H1 (cell line): ENCODE measurements around the gene CCL22. TPM values are rescaled to one million over a fixed set of nuclear protein-coding genes. Genes with fewer than 3 reads are reported as not detected.

Experiments used
- CTCF ChIA-PET: fragments of 300-600 bp; sonication (Branson Sonifier 250); formaldehyde crosslinking; loops from one replicate; lab custom pipeline; 2021; ENCODE audit not compliant: partially characterized antibody; lab: Charles Lee
- POLR2A ChIA-PET: fragments of 300-600 bp; sonication (Branson Sonifier 250); formaldehyde crosslinking; loops from one replicate; lab custom pipeline; 2021; ENCODE audit warnings: inconsistent platforms; ENCODE audit not compliant: partially characterized antibody; lab: Charles Lee
- DNase-seq, 2 experiments: peaks; one replicate each; pipeline versions ENCODE4 v3.0.0 to v3.0.0-alpha.2; 2010 to 2022; ENCODE audit warnings: low spot score in 2 of 2, low read depth in 1 of 2, mixed read lengths in 1 of 2
- FAIRE-seq: peaks from 2 replicates; lab custom pipeline; 2011; peaks lifted over from hg19 to GRCh38; lab: Jason Lieb, UNC
- H2AFZ ChIP-seq: 2 replicates; pipeline ENCODE4 v1.8.1; 2012; ENCODE audit warnings: low read length, inconsistent platforms
- H2AK5ac ChIP-seq: 2 replicates; pipeline ENCODE4 v1.6.1; 2013; ENCODE audit warnings: low read depth, low read length
- H2BK120ac ChIP-seq: replicated peaks from 2 replicates; pipeline ENCODE3; 2013; ENCODE audit warnings: low read depth, low read length, inconsistent platforms
- H2BK12ac ChIP-seq: 2 replicates; pipeline ENCODE4 v1.6.1; 2013; ENCODE audit warnings: low read depth, low read length
- H2BK15ac ChIP-seq: 2 replicates; pipeline ENCODE4 v1.6.1; 2013; ENCODE audit warnings: low read length
- H2BK20ac ChIP-seq: 2 replicates; pipeline ENCODE4 v1.6.1; 2013; ENCODE audit warnings: low read length
- H2BK5ac ChIP-seq: 2 replicates; pipeline ENCODE4 v1.6.1; 2013; ENCODE audit warnings: low read depth, low read length
- H3K14ac ChIP-seq: 2 replicates; pipeline ENCODE4 v1.6.1; 2013; ENCODE audit warnings: inconsistent platforms; ENCODE audit not compliant: insufficient read length
- H3K18ac ChIP-seq: 2 replicates; pipeline ENCODE4 v1.6.1; 2013; ENCODE audit warnings: low read length; ENCODE audit errors: extremely low read depth
- H3K23ac ChIP-seq: 2 replicates; pipeline ENCODE4 v1.6.1; 2013; ENCODE audit warnings: inconsistent platforms; ENCODE audit not compliant: insufficient read length
- H3K23me2 ChIP-seq: 2 replicates; pipeline ENCODE4 v1.6.1; 2013; ENCODE audit warnings: low read depth, low read length
- H3K27ac ChIP-seq: 2 replicates; pipeline ENCODE4 v1.6.1; 2011; ENCODE audit warnings: low read depth, low read length, inconsistent platforms
- H3K27me3 ChIP-seq, 4 experiments: replicated peaks in 1 of 4; 1 replicate in 1 of 4; 2 replicates in 3 of 4; pipeline versions ENCODE4 v1.6.1 to v1.8.1; 2011 to 2013; ENCODE audit warnings: low read length in 3 of 4, mild to moderate bottlenecking in 3 of 4, inconsistent platforms in 2 of 4, mixed read lengths in 2 of 4, moderate library complexity in 1 of 4; ENCODE audit not compliant: control insufficient read depth in 3 of 4, insufficient read depth in 3 of 4; ENCODE audit errors: extremely low read depth in 1 of 4
- H3K36me3 ChIP-seq, 4 experiments: 2 replicates each; pipeline versions ENCODE4 v1.6.1 to v1.8.1; 2011 to 2013; ENCODE audit warnings: mild to moderate bottlenecking in 4 of 4, low read length in 3 of 4, moderate library complexity in 2 of 4, control low read depth in 1 of 4, inconsistent platforms in 1 of 4; ENCODE audit not compliant: insufficient read depth in 4 of 4, control insufficient read depth in 2 of 4
- H3K4ac ChIP-seq: replicated peaks from 2 replicates; pipeline ENCODE3; 2013; ENCODE audit warnings: low read length, low read depth, mixed read lengths, inconsistent platforms; ENCODE audit not compliant: insufficient read length
- H3K4me1 ChIP-seq, 4 experiments: replicated peaks in 1 of 4; 1 replicate in 1 of 4; 2 replicates in 3 of 4; pipeline versions ENCODE4 v1.6.1 to v1.8.1; 2011 to 2013; ENCODE audit warnings: low read length in 3 of 4, inconsistent platforms in 2 of 4, mixed read lengths in 1 of 4; ENCODE audit not compliant: insufficient read depth in 4 of 4, control insufficient read depth in 3 of 4
- H3K4me2 ChIP-seq, 2 experiments: 2 replicates each; pipeline versions ENCODE4 v1.6.1 to v1.8.1; 2011 to 2013; ENCODE audit warnings: low read depth in 2 of 2, low read length in 2 of 2, control low read depth in 1 of 2, inconsistent platforms in 1 of 2, mild to moderate bottlenecking in 1 of 2; ENCODE audit not compliant: insufficient read depth in 1 of 2
- H3K4me3 ChIP-seq, 4 experiments: fragments of 200-600, 300-600 bp in 1 of 4; sonication (generic), shearing (Covaris generic), sonication (Bioruptor Twin) in 1 of 4; 2 replicates each; pipeline versions ENCODE4 v1.5.1 to v1.8.1; 2011 to 2016; ENCODE audit warnings: low read length in 4 of 4, low read depth in 3 of 4, control low read depth in 2 of 4, inconsistent platforms in 2 of 4, mild to moderate bottlenecking in 2 of 4, mixed read lengths in 1 of 4, moderate library complexity in 1 of 4; ENCODE audit not compliant: insufficient read depth in 2 of 4; ENCODE audit errors: extremely low read depth in 1 of 4
- H3K56ac ChIP-seq: replicated peaks from 2 replicates; pipeline ENCODE3; 2013; ENCODE audit warnings: low read depth, mild to moderate bottlenecking, mixed read lengths, low read length, inconsistent platforms; ENCODE audit not compliant: insufficient read length
- H3K79me1 ChIP-seq: 2 replicates; pipeline ENCODE4 v1.6.1; 2013; ENCODE audit warnings: low read depth, low read length, control low read depth
- H3K79me2 ChIP-seq, 2 experiments: 2 replicates each; pipeline versions ENCODE4 v1.6.1 to v1.8.1; 2012 to 2013; ENCODE audit warnings: low read length in 2 of 2, mild to moderate bottlenecking in 2 of 2, inconsistent platforms in 1 of 2; ENCODE audit not compliant: insufficient read depth in 2 of 2, control insufficient read depth in 1 of 2
- H3K9ac ChIP-seq, 4 experiments: replicated peaks in 1 of 4; 1 replicate in 1 of 4; 2 replicates in 3 of 4; pipeline versions ENCODE4 v1.6.1 to v1.8.1; 2011 to 2013; ENCODE audit warnings: low read depth in 3 of 4, low read length in 3 of 4, control low read depth in 2 of 4, mild to moderate bottlenecking in 2 of 4, moderate library complexity in 2 of 4, inconsistent platforms in 1 of 4; ENCODE audit errors: extremely low read depth in 1 of 4
- H3K9me3 ChIP-seq, 2 experiments: 2 replicates each; pipeline versions ENCODE4 v1.6.1 to v1.8.1; 2012 to 2013; ENCODE audit warnings: mild to moderate bottlenecking in 2 of 2, moderate library complexity in 2 of 2, control low read depth in 1 of 2, inconsistent platforms in 1 of 2, low read depth in 1 of 2, low read length in 1 of 2, mixed read lengths in 1 of 2; ENCODE audit not compliant: insufficient read depth in 2 of 2
- H4K20me1 ChIP-seq, 2 experiments: replicated peaks in 1 of 2; 2 replicates each; pipeline versions ENCODE3 to v1.8.1; 2011 to 2013; ENCODE audit warnings: inconsistent platforms in 2 of 2, low read length in 2 of 2, mild to moderate bottlenecking in 1 of 2; ENCODE audit not compliant: insufficient read depth in 2 of 2, control insufficient read depth in 1 of 2
- H4K5ac ChIP-seq: 2 replicates; pipeline ENCODE4 v1.6.1; 2013; ENCODE audit warnings: low read length, low read depth, mixed read lengths, inconsistent platforms; ENCODE audit not compliant: insufficient read length
- H4K8ac ChIP-seq: 2 replicates; pipeline ENCODE4 v1.8.0; 2013; ENCODE audit warnings: mild to moderate bottlenecking, moderate library complexity, low read length, inconsistent platforms; ENCODE audit not compliant: insufficient read depth; ENCODE audit errors: extremely low read depth
- H4K91ac ChIP-seq: replicated peaks from 2 replicates; pipeline ENCODE3; 2013; ENCODE audit warnings: low read length, mixed read lengths, inconsistent platforms; ENCODE audit not compliant: insufficient read length
- CBX5 ChIP-seq: fragments of 300-800, 300-1000 bp; sonication (generic); IDR thresholded peaks from 2 replicates; pipeline ENCODE4 v1.7.1; 2016; ENCODE audit warnings: antibody characterized with exemption, low read length, low read depth
- CHD2 ChIP-seq: IDR thresholded peaks from 2 replicates; pipeline ENCODE4 v1.6.1; 2012; ENCODE audit warnings: low read length, improper control_type of control experiment
- MAFK ChIP-seq: IDR thresholded peaks from 2 replicates; pipeline ENCODE4 v1.6.1; 2012; ENCODE audit warnings: low read depth, mild to moderate bottlenecking, improper control_type of control experiment, low read length
- MAX ChIP-seq: IDR thresholded peaks from 2 replicates; pipeline ENCODE4 v1.6.1; 2012; ENCODE audit warnings: inconsistent platforms
- RXRA ChIP-seq: IDR thresholded peaks from 2 replicates; pipeline ENCODE4 v1.6.1; 2011; ENCODE audit warnings: low read depth, mild to moderate bottlenecking, low read length, moderate library complexity; ENCODE audit not compliant: insufficient read depth
- SP1 ChIP-seq: IDR thresholded peaks from 2 replicates; pipeline ENCODE4 v1.6.1; 2011; ENCODE audit warnings: low read depth, low read length
- SUZ12 ChIP-seq: fragments of 200-600 bp; sonication (generic); IDR thresholded peaks from 2 replicates; pipeline ENCODE4 v1.6.1; 2012; ENCODE audit warnings: mild to moderate bottlenecking, inconsistent platforms, low read length, moderate library complexity, mixed read lengths
- TAF1 ChIP-seq: IDR thresholded peaks from 2 replicates; pipeline ENCODE4 v1.6.1; 2011; ENCODE audit warnings: mild to moderate bottlenecking, low read depth, low read length
- WGBS, 2 experiments: shearing (Covaris generic) in 1 of 2; methylation state at CpG; one replicate each; pipeline versions ENCODE4 v1.1.6 to v1.1.7; 2013 to 2015; ENCODE audit warnings: low lambda C conversion rate in 2 of 2, mixed read lengths in 2 of 2, inconsistent platforms in 1 of 2, low coverage in 1 of 2, missing lambda C conversion rate in 1 of 2; ENCODE audit not compliant: insufficient replicate concordance in 2 of 2, insufficient coverage in 1 of 2, insufficient read length in 1 of 2; ENCODE audit errors: extremely low coverage in 1 of 2, missing lambda C conversion rate in 1 of 2; 5-methylcytosine and 5-hydroxymethylcytosine counted together
- polyA plus RNA-seq, 7 experiments: library from polyadenylated mRNA; depleted of rRNA in 3 of 7; stranded (reverse) in 5 of 7; unstranded in 2 of 7; fragments of >200 nt in 5 of 7; fragments of 200-250 nt in 2 of 7; gene quantifications; 1 replicate in 5 of 7; 2 replicates in 1 of 7; 4 replicates in 1 of 7; pipeline versions ENCODE4 v1.2.1 to v1.2.3, GENCODE V29; 2011 to 2013; ENCODE audit warnings: missing spikeins in 2 of 7, mixed read lengths in 2 of 7
- total RNA-seq: library from RNA; stranded (reverse); fragmentation: NEBNext Ultra II Directional; extraction: Animal tissue kit (Norgen Biotek cat#: 25700); gene quantifications from 2 replicates; pipeline ENCODE4 v1.2.1, GENCODE V29; 2021

CCL22 gene
- total and polyA plus RNA-seq, 2 of the 8 experiments (the other 6 are each of a cell fraction or from before 2014, with no cell fraction given): not detected

GRCh38 chr16:57394444-57394843, 35.9 kb downstream of the CCL22 start:
- Histone ChIP-seq H3K18ac (no peak overlapping the region), H2BK120ac (no peak overlapping the region), H3K4me3 (no peak overlapping the region), H3K4me2 (no peak overlapping the region), H2AFZ (no peak overlapping the region), H3K4me1 (no peaks in the 10 kb centered on the region), H3K36me3 (no peaks in the 10 kb centered on the region), H2BK20ac (no peak overlapping the region), H3K27ac (no peak overlapping the region), H2BK5ac (no peak overlapping the region), H3K4ac (no peak overlapping the region), H4K5ac (no peak overlapping the region), H4K8ac (no peak overlapping the region), H2BK15ac (no peak overlapping the region), H4K91ac (no peak overlapping the region), H3K9me3 (no peaks in the 10 kb centered on the region), H2BK12ac (no peak overlapping the region), H3K79me2 (no peaks in the 10 kb centered on the region), H3K79me1 (no peaks in the 10 kb centered on the region), H3K23ac (no peak overlapping the region), H3K9ac (no peak overlapping the region), H3K14ac (no peak overlapping the region), H3K56ac (no peak overlapping the region), H2AK5ac (no peak overlapping the region), H3K23me2 (no peaks in the 10 kb centered on the region), H4K20me1 (no peaks in the 10 kb centered on the region), H3K27me3 (no peaks in the 10 kb centered on the region)
- WGBS, 2 experiments: 90% methylated on average over 7 of the region's 7 CpGs; no CpG with 5 or more reads in 1 of the 2 experiments
- CTCF ChIA-PET: interaction anchor here (1.0 to 12.3 kb wide), 4 partner anchors 24 to 111 kb away, joined by 3 to 71 read pairs (median 4); no protein-coding TSS in a partner anchor
- FAIRE-seq: no peak
- POLR2A ChIA-PET: no interaction called here
- no peak for DNase-seq
- TF ChIP-seq MAX (no peak), SP1 (no peak), CHD2 (no peak), SUZ12 (no peak), MAFK (no peak), RXRA (no peak), TAF1 (no peak), CBX5 (no peak)
